ENCODE data around the gene ITGA11.

ITGA11 gene

DNA sequence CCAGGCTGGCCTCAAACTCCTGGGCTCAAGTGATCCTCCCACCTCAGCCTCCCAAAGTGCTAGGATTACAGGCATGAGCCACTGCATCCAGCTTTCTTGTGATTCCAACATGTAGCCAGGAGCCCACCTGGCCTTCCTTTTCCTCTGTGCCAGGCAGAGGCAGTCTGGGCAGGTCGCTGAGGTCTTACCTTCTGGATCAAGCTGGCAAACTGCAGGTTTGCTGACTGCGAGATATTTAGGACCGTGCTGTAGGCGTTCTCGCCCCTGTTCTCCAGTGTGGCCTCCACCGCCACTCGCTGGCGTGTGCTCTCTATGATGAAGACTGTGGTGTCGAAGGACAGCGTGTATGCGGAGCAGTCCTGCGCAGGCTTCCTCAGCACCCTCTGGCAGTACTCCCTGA, 112.0 kb downstream of the ITGA11 start:
- DNase-seq, result no peak

DNA sequence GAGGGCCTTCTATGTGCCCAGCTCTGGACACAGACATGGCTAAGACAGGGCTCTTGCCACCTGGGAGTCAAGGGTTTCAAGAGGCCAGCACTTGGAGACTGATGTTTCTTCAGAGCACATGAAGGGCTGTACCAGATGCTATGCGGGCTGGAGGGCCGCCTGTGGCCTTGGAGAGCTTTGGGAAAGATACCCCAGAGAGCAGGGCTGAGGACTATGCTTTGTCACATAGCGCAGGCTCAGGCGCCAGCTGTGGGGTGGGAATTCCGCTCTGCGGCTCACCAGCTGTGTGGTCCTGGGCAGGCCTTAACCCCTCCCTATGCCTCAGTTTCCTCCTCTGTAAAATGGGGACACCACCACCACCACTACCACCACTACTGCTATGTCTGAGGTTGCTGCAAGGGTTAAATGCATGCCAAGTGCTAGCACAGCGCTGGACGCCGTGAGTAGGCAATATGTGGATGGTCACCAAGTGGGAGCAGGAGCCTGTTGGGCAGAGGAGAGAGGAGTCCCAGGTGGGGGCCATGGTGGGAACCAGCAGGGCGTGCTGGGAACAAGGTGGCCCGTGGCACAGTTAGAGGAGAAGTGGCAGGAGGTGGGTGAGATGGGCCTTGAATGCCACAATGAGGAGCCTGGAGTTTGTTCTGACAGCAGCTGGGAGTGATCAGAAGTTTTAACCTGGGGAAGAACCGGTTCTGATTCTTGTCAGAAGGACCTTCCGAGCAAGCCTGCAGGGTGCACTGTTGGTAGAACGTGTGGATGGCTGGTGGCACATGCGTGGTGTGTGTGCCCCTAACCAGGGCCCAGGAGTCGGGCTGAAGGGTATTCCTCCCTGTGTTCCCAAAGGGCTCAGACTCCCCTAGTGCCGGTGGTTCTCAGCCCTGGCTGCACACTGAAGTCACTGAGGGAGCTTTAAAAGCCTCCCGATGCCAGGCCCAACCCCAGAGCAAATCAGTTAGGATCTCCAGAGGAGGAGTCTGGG, 112.7 kb downstream of the ITGA11 start:
- no peak for DNase-seq

DNA sequence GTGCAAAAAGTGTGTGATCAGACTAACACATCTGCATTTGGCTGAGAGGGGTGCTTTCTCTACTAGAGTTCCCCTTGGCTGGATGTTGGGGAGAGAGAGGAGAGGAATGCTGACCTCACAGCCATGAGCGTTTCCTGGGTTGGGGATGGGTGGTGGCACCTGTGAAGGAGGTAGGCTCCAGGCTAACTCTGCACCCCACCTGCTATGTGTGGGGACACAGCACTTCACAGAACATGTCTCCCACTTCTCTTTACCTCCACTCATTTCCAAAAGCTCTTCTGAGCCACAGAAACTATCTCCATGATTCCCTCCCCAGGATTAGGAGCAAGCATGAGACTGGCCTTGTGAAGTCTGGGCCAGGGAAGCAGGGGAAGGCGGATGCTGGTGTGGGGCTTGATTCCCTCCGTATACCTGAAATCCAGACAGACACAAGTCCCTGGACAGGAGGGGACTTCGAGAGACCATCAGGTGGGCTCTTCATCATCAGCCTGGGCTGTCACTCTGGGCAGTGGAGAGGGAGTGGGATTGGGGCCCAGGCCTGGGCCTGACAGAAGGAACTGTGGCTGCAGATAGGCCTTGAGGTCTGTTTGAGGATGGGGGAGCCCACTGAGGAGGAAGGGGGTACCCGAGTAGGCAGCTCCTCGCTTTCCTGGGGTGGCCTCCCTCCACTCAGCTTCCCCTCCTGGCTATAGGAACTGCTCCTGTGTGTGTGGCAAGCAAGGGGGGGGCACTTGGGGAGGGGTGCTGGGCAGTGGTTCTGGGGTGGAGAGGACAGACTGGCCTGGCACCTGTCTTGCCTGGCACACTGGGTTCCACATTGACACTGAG, 113.7 kb downstream of the ITGA11 start:
- DNase-seq, result no peak

DNA sequence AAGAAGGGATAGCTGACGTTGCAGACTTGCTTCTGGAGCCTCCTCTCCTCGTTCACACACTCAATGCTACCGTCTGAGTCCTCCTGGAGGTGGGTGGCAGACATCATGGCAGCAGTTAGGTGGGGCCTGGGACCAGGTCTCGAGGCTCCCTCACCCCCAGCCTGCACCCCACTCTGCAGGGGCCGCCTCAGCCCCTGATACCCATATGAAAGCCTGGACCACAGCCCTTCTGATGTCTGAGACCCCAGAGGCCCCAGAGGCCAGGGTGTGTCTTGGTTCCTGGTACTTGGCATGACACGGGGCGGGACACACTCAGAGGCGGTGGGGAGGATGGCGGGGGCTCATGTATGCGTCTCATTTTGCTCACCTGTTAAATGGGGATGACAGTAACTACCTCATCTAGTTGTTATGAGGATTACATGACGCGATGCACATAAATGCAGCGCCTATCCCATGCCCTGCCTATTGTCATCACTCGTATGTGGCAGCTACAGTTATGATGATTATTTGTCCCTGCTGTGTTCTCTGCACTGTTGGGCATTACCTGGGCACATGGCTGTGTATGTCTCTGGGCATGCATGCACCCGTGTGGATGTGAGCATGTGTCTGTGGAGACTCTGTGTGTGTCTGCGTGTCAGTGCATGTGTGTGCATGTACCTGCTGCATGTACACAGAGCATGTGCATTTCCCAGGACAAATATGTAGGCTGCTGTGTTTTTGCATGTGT, 114.5 kb downstream of the ITGA11 start:
- no peak for DNase-seq

DNA sequence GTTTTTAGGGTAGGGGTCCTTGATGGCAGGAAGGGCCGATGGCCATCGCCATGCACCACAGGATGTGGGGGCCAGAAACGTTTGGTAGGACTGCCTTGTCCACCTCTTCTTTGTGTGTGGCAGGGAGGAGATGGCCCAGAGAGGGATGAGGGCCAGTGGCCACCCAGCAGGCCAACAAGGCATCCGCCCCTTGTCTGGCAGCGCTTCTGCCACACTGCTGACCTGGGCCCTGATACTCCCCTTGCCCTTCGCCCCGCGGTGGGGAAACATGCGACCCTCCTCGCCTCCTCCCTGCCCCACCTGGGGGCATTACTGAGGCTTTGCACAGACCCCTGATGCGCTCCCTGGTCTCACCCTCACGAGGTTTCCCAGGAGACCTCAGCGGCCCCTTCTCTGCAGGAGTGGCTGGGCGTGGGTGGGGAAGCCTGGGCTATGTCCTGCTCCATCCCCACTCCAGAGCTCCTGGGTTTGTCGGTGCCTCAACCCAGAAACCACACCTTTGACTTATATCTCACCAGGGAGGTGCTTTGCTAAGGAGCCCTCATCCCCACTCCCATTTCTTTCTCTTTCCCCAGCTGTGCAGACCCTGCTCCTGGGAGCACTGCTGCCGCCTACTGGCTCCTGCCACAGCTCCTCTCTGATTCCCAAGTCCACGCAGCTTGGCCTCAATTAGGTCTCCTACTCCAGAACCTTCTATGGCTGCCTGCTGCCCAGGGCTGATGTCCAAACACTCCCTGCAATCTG, 115.7 kb downstream of the ITGA11 start:
- DNase-seq, result no peak

DNA sequence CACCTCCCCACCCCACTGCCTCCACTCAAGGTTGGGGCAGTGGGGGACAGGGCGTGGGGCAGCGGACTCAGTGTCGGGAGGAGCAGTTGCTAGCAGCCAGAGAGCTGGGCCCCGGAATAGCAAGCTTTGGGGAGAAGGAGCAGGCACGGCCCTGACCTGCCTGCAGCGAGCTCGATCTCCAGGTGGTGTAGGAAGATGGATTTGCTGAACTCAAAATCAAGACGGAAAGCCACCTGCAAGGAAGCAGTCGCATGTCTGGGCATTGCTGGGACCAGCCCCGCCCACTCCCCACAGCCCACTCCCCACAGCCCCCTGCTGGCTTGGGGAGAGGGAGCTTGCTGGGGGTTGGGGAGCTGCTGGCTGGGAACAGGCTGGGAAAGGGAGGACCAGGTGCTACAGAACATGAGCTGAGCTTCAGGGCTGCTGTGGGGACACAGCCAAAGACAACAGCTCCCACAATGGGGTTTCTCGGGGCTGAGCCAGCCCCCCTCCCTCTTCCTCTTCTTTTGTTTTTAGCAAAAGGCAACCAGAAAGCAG, 116.4 kb downstream of the ITGA11 start:
- no peak for DNase-seq

DNA sequence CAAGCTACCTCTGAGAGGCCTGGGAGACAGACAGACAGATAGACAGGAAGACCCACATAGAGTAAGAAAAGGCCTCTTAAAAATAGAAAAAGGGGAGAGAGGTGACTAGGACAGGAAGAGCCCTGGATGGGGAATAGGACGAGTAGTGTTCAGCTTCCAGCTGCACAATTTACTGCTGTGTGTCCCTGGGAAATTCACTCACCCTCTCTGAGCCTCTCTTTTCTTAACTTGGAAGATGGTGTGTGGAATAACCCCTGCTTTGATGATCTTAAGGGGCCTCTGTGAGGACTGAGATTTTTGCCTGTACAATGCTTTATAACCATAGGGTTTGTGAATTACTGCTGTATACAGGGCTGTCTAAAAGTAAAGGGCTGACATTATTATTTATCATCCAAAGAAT, 116.9 kb downstream of the ITGA11 start:
- DNase-seq, result no peak

DNA sequence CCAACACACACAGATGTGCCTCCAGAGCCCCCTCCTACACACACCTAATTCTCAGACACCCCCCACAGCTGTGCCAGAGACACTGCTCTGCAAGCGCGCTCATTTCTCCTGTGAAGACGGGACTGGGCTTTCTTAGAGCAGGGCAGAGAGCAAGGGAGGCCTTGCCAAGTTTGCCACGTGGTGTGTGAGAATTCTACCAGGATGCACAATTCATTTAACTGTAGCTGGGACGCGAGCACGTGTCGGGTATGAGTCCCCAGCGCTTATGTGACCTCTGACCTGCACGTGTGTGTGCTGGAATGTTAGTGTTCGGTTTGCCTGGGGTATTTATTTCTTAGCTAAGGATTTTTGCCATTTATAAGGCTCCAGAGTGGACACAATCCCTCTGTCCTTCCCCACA, 117.4 kb downstream of the ITGA11 start:
- DNase-seq, result no peak

DNA sequence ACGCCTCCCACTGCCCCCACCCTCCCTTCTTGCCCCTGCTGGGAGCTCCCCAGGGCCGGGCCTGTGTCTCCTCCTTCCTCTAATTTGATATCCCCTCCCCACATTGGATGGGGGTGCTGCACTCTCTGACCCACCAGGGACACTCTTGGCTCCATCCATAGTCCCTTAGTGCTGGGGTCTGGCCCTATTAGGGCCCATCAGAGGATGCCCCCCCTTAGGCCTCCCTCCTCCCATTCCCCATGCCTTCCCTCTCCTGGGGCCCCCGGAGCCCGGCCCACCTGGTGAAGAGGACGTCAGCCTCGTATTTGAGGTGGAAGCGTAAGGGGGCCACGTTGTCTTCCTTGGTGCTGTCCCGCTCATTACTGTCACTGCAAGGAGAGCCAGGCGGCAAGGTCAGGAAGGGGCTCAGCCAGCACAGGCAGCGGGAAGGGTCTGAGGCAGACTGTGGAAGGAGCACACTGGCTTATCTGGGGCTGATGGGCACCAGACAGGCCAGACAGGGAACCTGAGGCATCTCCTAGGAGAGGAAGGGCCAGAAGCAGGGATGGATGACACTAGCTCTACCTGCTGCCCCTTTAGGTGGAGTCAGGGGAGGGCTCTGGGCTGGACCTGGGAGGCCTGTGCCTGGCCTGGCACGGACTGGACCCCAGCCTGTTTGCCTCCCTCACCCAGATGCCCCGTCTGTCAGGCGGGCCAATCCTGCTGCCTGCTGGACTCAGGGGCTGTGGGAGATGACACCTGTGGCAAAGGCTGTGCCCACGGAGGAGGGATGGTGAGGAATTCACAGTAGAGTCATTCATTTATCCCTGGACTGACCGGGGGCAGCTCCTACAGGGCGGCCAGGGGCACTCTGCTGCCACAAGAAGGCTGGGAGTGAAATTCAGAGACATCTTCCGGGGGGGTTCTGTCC, 118.2 kb downstream of the ITGA11 start:
- no peak for DNase-seq

DNA sequence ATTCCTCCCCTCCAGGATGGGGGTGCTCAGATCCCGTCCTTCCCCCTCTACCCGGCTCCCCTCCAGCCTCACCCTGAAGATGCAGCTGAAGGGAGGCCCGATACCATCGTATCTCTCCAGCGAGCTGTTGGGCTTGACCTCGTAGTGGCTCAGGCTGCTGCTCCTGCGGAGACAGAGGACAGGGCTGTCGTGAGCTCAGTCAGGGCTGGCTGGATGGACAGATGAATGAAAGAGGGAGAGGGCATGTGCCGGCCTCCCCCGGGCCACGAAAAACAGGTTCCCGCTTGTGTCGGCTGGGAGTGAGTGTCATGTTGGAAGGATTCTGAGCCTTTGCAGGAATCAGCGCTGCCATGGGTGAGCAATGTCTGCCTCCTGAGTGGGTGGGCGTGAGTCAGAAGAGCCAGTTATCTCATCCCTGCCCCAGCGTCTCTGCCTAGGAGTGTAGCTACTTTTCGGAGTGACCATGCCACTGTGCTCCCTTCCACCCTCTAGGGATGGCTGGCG, 119.2 kb downstream of the ITGA11 start:
- no peak for DNase-seq

DNA sequence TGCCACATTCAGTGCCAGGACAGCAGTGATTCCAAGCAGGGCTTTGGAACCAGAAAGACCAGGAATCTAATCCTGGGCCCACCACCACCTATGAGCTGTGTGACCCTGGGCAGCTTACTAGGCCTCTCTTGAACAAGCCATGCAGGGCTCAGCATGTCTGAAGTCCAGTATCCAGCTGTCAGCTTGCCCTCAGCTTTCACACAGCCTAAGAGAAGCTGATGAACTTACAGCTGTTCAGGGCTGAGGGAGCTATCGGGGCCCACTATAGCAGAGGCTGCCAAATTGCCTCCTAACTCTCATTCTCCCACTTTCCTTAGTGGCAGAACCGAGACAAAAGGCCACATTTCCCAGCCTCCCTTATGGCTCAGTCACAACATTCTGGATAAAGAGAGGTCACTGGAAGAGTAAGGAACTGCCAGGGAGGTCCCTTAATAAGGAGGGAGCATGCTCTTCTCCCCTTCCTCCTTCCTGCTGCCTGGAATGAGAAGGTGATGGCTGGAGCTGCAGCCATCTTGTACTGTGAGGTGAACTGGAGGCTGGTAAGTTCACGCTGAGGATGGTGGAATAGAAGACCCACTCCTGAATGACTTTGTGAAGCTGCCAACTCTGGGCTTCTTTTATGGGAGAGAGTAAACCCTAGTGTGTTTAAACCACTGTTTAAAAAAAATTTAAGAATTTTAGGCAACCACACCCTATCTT, 120.0 kb downstream of the ITGA11 start:
- DNase-seq, result no peak

DNA sequence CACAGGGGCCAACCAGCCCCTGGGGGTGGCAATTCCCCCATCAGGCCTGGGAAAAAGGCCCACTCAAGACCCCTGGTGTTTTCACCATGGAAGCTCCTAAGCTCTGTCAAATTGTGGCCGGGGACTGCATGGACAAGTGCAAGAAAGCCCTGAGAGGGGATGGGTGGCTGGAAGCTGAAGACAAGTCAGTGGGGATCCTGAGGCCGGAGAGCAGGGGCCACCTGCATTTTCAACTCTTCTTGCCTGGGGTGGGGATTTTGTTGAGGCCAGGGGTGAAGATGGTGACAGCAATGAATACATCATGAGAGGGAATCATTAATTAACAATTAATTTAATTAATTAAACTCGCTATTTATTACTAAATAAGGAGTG, 120.5 kb downstream of the ITGA11 start:
- no peak for DNase-seq

DNA sequence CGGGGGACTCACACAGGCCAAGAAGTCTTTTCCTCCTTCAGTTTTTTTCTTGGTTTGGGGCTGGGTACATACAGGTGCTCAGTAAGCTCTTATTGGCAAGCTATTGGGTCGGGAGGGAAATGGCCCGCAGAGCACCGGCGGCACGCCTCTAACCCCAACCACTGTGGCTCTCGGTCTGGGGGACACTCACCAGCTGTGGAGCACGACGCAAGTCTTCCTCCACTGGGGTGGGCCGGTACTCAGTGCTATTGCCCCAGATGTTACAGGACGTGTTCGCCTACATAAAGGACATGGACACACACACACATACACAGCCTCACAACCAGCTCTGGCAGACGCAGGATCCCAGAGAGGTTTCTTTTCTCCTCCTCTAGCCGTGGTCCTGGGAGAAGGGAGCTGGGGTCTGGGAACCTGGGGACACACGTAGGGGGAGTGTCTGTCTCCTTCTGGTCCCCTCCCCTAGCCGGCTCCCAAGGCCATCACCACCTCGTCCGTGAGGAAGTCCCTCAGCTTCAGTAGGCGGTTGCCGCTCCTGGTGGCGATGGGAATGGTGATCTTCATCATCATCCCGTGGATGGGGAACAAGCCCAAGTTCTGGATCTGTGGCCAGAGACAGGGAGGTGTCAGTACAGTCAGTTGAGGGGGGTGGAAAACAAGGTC, 121.0 kb downstream of the ITGA11 start:
- no peak for DNase-seq

DNA sequence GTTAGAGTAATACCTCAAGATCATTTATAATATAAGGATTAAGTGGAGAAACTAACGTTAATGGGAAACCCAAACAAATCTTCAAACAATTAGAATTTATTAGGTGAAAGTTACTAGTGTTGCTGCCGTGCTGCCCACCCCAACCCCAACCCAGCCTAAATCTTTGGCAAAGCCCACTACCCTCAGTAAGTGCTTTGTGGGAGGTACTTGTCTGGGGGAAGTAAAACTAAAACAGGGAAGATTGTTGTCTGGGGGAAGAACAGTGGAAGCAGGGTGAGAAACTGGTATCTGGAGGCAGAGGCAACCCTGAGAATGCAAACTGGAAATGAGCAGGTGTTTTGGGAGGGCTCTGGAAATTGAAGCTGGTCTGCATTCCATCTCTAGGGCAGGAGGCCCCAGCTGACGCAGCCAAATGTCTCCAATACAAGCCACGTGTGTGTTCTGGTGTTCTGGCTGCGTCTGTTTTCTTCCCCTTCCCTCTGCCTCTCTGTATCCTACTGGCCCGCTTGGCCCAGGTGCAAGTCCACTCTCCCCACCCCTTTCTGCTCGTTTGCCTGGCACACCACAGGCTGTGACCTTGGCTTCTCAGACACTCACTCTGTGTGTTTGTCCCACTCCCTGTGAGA, 121.7 kb downstream of the ITGA11 start:
- DNase-seq, result no peak

DNA sequence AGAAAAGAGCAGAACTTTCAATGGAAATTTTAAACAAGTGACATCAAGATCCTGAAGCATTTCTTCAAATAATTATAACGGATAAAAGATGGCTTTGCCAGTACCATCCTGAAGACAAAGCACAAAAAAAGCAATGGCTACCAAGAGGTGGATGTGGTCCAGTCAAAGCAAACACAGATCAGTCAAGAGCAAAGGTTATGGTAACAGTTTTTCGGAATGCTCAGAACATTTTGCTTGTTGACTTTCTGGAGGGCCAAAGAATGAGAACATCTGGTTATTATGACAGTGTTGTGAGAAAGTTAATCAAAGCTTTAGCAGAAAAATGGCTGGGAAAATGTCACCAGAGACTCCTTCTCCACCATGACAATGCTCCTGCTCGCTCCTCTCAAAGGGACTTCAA, 122.9 kb downstream of the ITGA11 start:
- no peak for DNase-seq

DNA sequence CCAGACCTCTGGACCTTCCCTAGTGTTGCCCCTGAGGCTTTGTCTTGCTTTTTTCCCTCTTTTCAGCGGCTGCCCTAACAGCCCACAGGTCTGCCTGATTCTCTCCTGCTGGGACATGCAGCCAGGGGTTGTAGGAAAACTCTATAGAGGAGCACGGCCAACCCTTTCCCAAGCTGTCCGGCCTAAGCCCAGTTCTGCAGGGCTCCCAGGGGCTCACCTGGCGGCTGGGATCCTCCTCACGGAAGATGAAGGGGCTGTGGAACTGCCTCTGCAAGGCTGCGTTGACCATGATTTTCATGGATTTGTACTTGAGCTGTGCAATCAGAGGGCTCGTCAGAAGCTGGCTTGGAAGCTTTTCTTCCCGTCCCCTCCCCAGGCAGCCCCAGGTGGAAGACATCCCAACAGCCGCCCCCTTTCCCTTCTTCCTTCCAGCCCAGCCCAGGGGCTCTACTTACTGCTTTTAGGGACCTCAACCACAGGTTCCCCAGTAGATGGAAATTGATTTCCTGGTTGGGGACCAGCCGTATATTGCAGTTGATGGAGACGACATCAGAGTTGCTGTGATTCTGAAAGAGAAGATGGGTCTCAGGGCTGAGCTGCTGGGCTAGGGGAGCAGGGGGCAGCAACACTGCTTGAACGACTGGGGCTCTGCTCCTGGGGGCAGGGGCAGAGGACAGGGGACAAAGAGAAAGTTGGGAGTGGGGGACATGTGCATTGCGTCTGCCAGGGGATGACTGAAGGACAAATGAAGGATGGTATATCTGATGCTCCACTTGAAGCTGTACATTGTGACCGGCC, 124.6 kb downstream of the ITGA11 start:
- no peak for DNase-seq

DNA sequence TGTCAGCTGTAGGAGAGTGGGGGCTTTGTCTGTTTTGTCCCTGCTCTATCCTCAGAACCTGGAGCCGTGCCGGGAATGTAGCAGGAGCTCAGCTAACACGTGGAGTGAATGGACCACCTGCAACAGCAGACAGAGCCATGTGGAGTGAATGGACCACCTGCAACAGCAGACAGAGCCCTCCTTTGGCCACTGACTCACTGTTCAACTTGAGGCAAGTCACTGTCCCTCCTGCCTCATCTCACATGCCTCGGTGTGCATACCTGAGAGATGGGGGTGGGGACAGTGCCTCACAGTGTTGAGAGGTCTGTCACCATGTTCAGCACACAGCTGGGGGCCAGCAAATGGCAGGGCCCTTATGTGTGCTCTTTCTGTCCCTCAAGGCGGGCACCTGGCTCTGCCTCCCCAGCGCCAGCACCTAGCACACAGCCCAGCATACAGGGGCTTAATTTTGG, 126.5 kb downstream of the ITGA11 start:
- no peak for DNase-seq
